ENCODE results near the gene CSNK1D.
A peak's percentile ranks its signal among the peaks of the same experiment; 100 is the strongest.

Gene CSNK1D

DNA sequence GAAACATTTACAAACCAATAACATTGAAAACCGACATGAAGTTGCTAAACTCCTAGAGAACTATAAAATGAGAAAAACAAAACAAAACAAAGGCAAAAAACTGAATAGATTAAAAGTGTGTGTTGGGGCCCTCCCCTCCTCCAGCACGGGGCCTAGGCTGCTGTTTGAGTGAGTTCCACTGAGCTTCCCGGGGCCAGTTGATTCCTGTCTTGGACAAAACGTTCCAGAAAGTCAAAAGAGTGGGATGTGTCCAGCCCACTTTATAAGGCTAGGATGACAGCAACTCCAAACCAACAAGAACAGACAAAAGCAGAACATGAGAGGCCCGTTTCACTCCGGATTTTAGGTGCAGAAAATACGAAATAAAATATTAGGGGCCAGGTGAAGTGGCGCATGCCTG lies 11.6 kb upstream of the CSNK1D start:
- H3K4me3 ChIP-seq (ENCODE audit: low read depth, low read length), result no peak overlapping the region
- TF ChIP-seq, protein P1, sequence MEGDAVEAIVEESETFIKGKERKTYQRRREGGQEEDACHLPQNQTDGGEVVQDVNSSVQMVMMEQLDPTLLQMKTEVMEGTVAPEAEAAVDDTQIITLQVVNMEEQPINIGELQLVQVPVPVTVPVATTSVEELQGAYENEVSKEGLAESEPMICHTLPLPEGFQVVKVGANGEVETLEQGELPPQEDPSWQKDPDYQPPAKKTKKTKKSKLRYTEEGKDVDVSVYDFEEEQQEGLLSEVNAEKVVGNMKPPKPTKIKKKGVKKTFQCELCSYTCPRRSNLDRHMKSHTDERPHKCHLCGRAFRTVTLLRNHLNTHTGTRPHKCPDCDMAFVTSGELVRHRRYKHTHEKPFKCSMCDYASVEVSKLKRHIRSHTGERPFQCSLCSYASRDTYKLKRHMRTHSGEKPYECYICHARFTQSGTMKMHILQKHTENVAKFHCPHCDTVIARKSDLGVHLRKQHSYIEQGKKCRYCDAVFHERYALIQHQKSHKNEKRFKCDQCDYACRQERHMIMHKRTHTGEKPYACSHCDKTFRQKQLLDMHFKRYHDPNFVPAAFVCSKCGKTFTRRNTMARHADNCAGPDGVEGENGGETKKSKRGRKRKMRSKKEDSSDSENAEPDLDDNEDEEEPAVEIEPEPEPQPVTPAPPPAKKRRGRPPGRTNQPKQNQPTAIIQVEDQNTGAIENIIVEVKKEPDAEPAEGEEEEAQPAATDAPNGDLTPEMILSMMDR (IDR thresholded peaks at IDR 0.05; ENCODE audit: low read depth, low read length), result no peak
- in situ Hi-C loops (cut with HindIII; ENCODE audit: low sequenced_read_pairs), result no loop called here
- DNase-seq (ENCODE audit: low read depth, low spot score), result no peak

DNA sequence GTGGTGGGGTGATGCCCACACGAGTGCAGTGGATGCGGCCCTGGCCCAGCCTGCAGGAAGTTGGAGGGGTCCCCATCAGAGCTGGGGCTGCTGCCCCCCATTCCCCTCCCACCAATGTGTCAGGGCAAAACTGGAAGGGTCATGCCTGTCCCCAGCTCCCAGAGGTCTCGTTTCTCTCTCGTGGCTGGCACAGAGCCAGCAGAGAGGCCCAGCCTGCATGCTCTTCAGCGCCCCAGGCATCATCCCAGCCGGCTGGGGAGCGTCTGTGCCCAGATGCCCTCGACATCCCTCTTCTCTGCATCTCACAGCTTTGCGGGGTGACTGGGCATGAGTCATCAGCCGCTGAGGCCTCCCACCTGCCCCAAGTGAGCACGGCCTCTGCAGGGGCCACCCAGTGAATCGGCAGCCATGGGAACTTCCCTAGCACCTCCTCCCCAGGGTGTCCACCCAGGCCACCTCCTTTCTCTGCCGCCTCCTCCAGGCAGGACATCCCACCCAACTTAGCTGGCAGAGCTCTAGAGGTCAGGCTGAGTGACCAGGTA lies 9.8 kb upstream of the CSNK1D start:
- DNase-seq (ENCODE audit: low read depth, low spot score), result peak; percentile 72
- in situ Hi-C loops (cut with HindIII; ENCODE audit: low sequenced_read_pairs), result no loop called here
- TF ChIP-seq, protein P1 (IDR thresholded peaks at IDR 0.05; ENCODE audit: low read depth, low read length), result no peak
- H3K4me3 ChIP-seq (ENCODE audit: low read depth, low read length), result no peak overlapping the region

DNA sequence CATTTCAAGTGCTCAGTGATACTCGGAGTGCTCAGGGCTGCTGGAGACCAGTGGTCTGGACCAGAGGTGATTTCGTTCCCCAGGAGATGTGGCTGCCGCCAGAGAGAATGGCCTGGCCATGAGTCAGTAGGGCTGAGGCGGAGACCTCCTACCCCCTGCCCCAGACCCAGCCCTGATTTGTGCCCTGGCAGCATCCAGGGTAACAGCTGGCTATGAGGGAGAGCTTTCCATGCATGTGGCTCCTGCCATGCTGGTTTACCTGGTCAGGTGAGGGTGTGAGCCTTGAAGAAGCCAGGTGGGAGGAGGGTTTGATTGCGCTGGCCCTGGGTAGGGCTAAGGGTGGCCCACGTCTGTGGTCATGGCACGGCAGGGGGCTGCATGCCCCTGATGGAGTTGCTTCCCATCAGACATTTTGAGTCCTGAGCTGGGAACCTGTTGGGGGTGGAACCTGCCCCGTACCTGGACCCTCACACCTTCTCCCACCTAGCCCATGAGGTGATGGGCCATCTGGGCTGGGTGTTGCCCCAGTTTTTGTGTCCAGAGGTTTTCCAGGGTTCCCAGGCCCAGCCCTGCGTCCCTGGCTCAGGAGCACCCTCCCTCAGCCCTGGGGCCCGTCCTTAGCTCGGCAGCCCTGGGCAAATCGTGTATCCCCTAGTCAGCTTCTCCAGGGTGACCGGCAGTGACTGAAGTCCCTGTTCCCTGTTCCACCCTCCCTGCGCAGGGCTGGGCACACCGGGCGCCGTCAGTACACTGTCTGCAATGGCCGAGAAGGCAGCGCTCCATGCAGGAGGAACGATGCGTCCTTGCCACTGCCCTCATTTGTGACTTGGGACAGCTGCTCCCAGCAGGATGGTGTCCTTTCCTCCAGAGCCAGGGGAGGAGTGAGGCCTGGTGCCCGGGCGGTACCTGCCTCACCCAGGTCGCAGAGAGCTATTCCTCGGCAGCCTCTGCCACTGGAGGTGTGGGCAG lies 9.0 kb upstream of the CSNK1D start:
- TF ChIP-seq, protein P1 (IDR thresholded peaks at IDR 0.05; ENCODE audit: low read depth, low read length), result no peak
- no peak overlapping the region for H3K4me3 ChIP-seq (ENCODE audit: low read depth, low read length)
- in situ Hi-C loops (cut with HindIII; ENCODE audit: low sequenced_read_pairs), result no loop called here
- DNase-seq (ENCODE audit: low read depth, low spot score), result no peak

DNA sequence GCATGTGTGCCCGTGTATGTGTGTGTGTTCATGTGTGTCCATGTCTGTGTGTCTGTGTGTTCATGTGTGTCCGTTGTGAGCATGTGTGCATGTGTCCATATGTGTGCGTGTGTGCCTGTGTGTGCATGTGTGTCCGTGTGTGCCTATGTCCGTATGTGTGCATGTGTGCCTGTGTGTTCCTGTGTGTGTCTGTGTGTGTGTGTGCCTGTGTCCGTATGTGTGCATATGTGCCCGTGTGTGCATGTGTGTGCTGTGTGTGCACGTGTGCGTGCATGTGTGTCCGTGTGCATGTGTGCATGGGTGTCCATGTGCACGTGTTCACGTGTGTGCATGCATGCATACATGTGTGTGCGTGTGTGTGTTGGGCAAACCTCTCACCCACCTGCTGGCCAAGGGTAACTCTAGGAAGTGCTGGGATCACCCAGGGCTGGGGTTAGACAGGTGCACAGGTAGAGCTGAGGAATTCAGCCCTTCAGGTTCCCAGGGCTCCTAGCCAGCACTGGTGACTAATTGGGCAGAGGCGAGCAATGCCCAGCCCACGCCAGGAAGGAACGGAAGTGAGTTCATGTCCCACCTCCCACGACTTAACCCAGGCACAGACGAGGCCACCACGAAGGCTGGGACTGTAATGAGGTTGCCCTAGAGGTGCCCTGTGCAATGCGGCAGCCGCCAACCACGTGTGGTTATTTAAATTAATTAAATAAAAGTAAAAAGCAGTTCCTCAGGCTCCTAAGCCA lies 8.2 kb upstream of the CSNK1D start:
- DNase-seq (ENCODE audit: low read depth, low spot score), result no peak
- no peak overlapping the region for H3K4me3 ChIP-seq (ENCODE audit: low read depth, low read length)
- TF ChIP-seq, protein P1 (IDR thresholded peaks at IDR 0.05; ENCODE audit: low read depth, low read length), result no peak
- in situ Hi-C loops (cut with HindIII; ENCODE audit: low sequenced_read_pairs), result no loop called here

DNA sequence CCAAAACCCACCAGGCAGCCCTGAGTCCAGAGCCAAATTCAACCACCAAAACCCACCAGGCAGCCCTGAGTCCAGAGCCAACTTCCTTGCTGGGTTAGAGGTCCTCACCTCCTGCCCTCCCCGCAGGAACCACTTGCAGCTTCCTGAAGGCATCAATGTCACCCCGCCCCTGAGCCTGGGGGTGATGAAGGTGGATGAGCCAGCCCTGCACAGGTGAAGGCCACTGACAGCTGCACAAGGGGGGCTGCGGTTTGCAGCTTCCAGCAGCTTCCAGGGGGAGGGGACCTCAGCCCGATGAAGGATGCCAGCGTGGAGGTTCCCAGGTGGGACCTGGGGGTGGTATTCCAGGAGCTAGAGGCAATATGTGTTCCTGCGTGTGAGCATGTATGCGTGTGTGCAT lies 7.6 kb upstream of the CSNK1D start:
- in situ Hi-C loops (cut with HindIII; ENCODE audit: low sequenced_read_pairs), result no loop called here
- no peak overlapping the region for H3K4me3 ChIP-seq (ENCODE audit: low read depth, low read length)
- DNase-seq (ENCODE audit: low read depth, low spot score), result no peak
- TF ChIP-seq, protein P1 (IDR thresholded peaks at IDR 0.05; ENCODE audit: low read depth, low read length), result no peak

DNA sequence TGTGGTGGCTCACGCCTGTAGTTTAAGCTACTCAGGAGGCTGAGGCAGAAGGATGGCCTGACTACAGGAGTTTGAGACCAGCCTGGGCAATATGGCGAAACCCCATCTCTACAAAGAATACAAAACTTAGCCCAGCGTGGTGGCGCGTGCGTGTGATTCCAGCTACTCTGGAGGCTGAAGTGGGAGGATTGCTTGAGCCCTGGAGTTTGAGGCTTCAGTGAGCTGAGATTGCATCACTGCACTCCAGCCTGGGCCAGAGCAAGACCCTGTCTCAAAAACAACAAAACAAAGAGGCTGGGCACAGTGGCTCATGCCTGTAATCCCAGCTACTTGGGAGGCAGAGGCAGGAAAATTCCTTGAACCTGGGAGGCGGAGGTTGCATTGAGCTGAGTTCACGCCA lies 7.0 kb upstream of the CSNK1D start:
- TF ChIP-seq, protein P1 (IDR thresholded peaks at IDR 0.05; ENCODE audit: low read depth, low read length), result no peak
- DNase-seq (ENCODE audit: low read depth, low spot score), result no peak
- H3K4me3 ChIP-seq (ENCODE audit: low read depth, low read length), result no peak overlapping the region
- in situ Hi-C loops (cut with HindIII; ENCODE audit: low sequenced_read_pairs), result no loop called here

Data from astrocyte of the spinal cord (primary cell).